ENCODE data around the gene KRTAP9-9.
"Not testable (repeated sequence)": the region's sequence is repeated elsewhere in the genome, so short reads cannot be mapped to it uniquely, and the experiment has no call there.

KRTAP9-9 gene

GRCh38 chr17:41255381-41256290 lies at the start of gene KRTAP9-9:
Gene KRTAP9-9 (plus strand): TSS chr17:41255384.
- H3K27ac ChIP-seq = not testable (repeated sequence)

GRCh38 chr17:41211845-41212466 lies 43.2 kb upstream of the KRTAP9-9 start:
- no peak overlapping the region for H3K27ac ChIP-seq

GRCh38 chr17:41212524-41213169 lies 42.5 kb upstream of the KRTAP9-9 start:
- TF ChIP-seq ZFX (IDR thresholded peaks at IDR 0.05; ENCODE audit: borderline replicate concordance) (no peak), CTCF (IDR thresholded peaks at IDR 0.05) (no peak)
- no peak overlapping the region for H3K27ac ChIP-seq

More at GRCh38 chr17:41211845-41212466, 43.2 kb upstream of the KRTAP9-9 start:
- no peak for TF ChIP-seq CTCF (IDR thresholded peaks at IDR 0.05)
- no peak for TF ChIP-seq ZFX (IDR thresholded peaks at IDR 0.05; ENCODE audit: borderline replicate concordance)

GRCh38 chr17:41215681-41216080 lies 39.5 kb upstream of the KRTAP9-9 start:
- H3K27ac ChIP-seq = no peak overlapping the region
- TF ChIP-seq ZFX (IDR thresholded peaks at IDR 0.05; ENCODE audit: borderline replicate concordance) (no peak), CTCF (IDR thresholded peaks at IDR 0.05) (no peak)

- no peak overlapping the region for H3K27ac ChIP-seq
- TF ChIP-seq ZFX (IDR thresholded peaks at IDR 0.05; ENCODE audit: borderline replicate concordance) (no peak), CTCF (IDR thresholded peaks at IDR 0.05) (no peak)
Observed at GRCh38 chr17:41223821-41224220, 31.4 kb upstream of the KRTAP9-9 start.

- H3K27ac ChIP-seq = no peak overlapping the region
- no peak for TF ChIP-seq CTCF (IDR thresholded peaks at IDR 0.05)
- TF ChIP-seq ZFX (IDR thresholded peaks at IDR 0.05; ENCODE audit: borderline replicate concordance) = no peak
Observed at GRCh38 chr17:41226051-41226450, 29.1 kb upstream of the KRTAP9-9 start.

GRCh38 chr17:41226598-41227095 lies 28.5 kb upstream of the KRTAP9-9 start, which contains the start of gene KRTAP9-2:
Gene KRTAP9-2 (plus strand): TSS chr17:41226648. CDS start chr17:41226655, 7 bp downstream.
- H3K27ac ChIP-seq = not testable (repeated sequence)

- TF ChIP-seq CTCF (IDR thresholded peaks at IDR 0.05) (no peak), ZFX (IDR thresholded peaks at IDR 0.05; ENCODE audit: borderline replicate concordance) (no peak)
- no peak overlapping the region for H3K27ac ChIP-seq
Observed at GRCh38 chr17:41230094-41230493, 25.1 kb upstream of the KRTAP9-9 start.

Data from 22Rv1 (cell line).